ENCODE measurements around the gene PATL2.

- no peak for TF ChIP-seq PAX5 (IDR thresholded peaks at IDR 0.05; ENCODE audit: insufficient read depth, low read length, severe bottlenecking)
- TF ChIP-seq POLR2AphosphoS5 (IDR thresholded peaks at IDR 0.05; ENCODE audit: low read depth, low read length) = no peak; the same call in 1 of the 2 replicates
- TF ChIP-seq POU2F2 (IDR thresholded peaks at IDR 0.05; ENCODE audit: low read depth, low read length) = no peak
These were observed 18.4 kb upstream of the PATL2 start for GRCh38 chr15:44729408-44730127.

Data from GM12891 (cell line).